Ovary (tissue), 9 donors: ENCODE data around the gene CCDC126. TPM values are rescaled to one million over a fixed set of nuclear protein-coding genes. Genes with fewer than 3 reads are reported as not detected.

Experiments
- DNase-seq, 5 donors: peaks; one replicate each; pipeline ENCODE4 v3.0.0-alpha.2; 2019 to 2020
- H3K27ac ChIP-seq, 2 donors: fragments of 200-600 bp; one replicate each; pipeline versions ENCODE4 v1.5.1 to v1.8.0; 2019 to 2022
- H3K27me3 ChIP-seq: fragments of 200-600 bp; one replicate; pipeline ENCODE4 v1.8.0; 2022
- H3K36me3 ChIP-seq: fragments of 200-600 bp; sonication (generic); one replicate; pipeline ENCODE4 v1.5.1; 2019
- H3K4me1 ChIP-seq: one replicate; pipeline ENCODE4 v1.8.1; 2013; ENCODE audit warnings: mild to moderate bottlenecking, moderate library complexity; ENCODE audit not compliant: insufficient read depth
- H3K4me3 ChIP-seq: fragments of 200-600 bp; sonication (generic); one replicate; pipeline ENCODE4 v1.5.1; 2017
- H3K9me3 ChIP-seq, 2 donors: fragments of 200-600 bp in 1 of 2; sonication (generic) in 1 of 2; one replicate each; pipeline versions ENCODE4 v1.5.1 to v1.8.1; 2013 to 2019; ENCODE audit warnings: mild to moderate bottlenecking in 1 of 2, moderate library complexity in 1 of 2
- CTCF ChIP-seq, 3 donors: fragments of 450-650 bp in 2 of 3; fragments of 200-600 bp in 1 of 3; IDR thresholded peaks; one replicate each; pipeline versions ENCODE4 v1.5.1 to v1.8.0; 2016 to 2022; ENCODE audit warnings: antibody characterized with exemption in 3 of 3, mild to moderate bottlenecking in 1 of 3
- EP300 ChIP-seq: sonication (generic); formaldehyde crosslinking; IDR thresholded peaks from one replicate; pipeline ENCODE4 v1.6.1; 2017; ENCODE audit warnings: antibody characterized with exemption
- POLR2A ChIP-seq: fragments of 450-650 bp; IDR thresholded peaks from one replicate; pipeline ENCODE4 v1.6.1; 2017; ENCODE audit warnings: antibody characterized with exemption, mild to moderate bottlenecking, moderate library complexity
- WGBS, 3 donors: extraction: QIAGEN DNeasy Blood & Tissue Kit in 1 of 3; methylation state at CpG; one replicate each; pipeline versions ENCODE4 v1.1.5 to v1.1.7; 2013 to 2017; 5-methylcytosine and 5-hydroxymethylcytosine counted together
- intact Hi-C, 4 donors: fragments of 100-400 bp; cut with DNase I; formaldehyde crosslinking; loops; one replicate each; pipeline versions ENCODE4 v1.11.0 to v1.15.1; 2022 to 2023
- polyA plus RNA-seq, 2 donors: library from polyadenylated mRNA; stranded (reverse); fragments of 200-250 nt in 1 of 2; fragments of 350-450 nt in 1 of 2; fragmentation: Illumina TruSeq in 1 of 2; extraction: RNeasy Lipid Tissue Mini Kit (QIAGEN cat#74804) in 1 of 2; gene quantifications; one replicate each; pipeline ENCODE4 v1.2.3, GENCODE V29; 2013 to 2014
- small RNA-seq: library from RNA; depleted of rRNA; stranded (forward); fragments of <200 nt; gene quantifications from one replicate; pipeline ENCODE3, GENCODE V24; 2016
- total RNA-seq, 7 donors: library from RNA; depleted of rRNA in 2 of 7; stranded (reverse); fragments of >200 nt in 2 of 7; fragmentation: NEBNext Ultra II Directional in 3 of 7; extraction: Animal tissue kit (Norgen Biotek cat#: 25700) in 3 of 7; gene quantifications; one replicate each; pipeline versions ENCODE4 v1.1.0 to v1.2.4, GENCODE V29; 2016 to 2023
- donor health status: DM: no; HTN: no; CAD: no; lungs with moderate emphysema.
- donor health status: DM: no; HTN: no; CAD: no.
- donor health status: Bipolar disorder and iron deficiency.
- donor health status: DM: yes; HTN: yes; CAD: no.
- donor health status: DM: no; HTN: no; CAD: no.
- donor health status: DM: yes; HTN: yes; CAD: no.

Gene CCDC126
- total and polyA plus RNA-seq, 9 donors = 7.1 to 18.2 (median 11.4) TPM

DNA sequence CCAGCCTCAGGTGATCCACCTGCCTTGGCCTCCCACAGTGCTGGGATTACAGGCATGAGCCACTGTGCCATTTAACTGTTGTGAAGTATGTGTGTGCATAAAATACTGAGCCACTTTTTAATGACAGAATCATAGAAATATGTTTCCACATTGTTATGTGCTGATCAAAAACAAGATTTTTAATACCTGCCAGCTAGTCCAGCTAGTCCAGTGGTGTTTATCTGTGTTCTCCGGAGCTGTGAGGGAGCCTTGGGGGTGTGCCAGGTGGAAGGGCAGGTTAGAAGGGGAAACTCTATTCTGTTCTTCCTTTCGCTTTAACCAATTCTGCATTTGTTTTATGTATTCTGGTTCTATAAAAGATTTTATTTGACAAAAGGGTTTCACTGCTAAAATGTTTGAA lies 89.8 kb downstream of the CCDC126 start:
- TF ChIP-seq CTCF (IDR thresholded peaks at IDR 0.05) (no peak), POLR2A (no peak), EP300 (no peak)
- H3K36me3 ChIP-seq = no peaks in the 10 kb centered on the region
- intact Hi-C loops = no loop called here
- H3K4me3 ChIP-seq = no peak overlapping the region
- no peaks in the 10 kb centered on the region for H3K27me3 ChIP-seq
- no peak overlapping the region for H3K27ac ChIP-seq
- H3K4me1 ChIP-seq = no peaks in the 10 kb centered on the region
- 50 to 61% (median 57%) methylated on average over 2 of the region's 2 CpGs for WGBS, 3 donors
- no peak for DNase-seq
- no peaks in the 10 kb centered on the region for H3K9me3 ChIP-seq

DNA sequence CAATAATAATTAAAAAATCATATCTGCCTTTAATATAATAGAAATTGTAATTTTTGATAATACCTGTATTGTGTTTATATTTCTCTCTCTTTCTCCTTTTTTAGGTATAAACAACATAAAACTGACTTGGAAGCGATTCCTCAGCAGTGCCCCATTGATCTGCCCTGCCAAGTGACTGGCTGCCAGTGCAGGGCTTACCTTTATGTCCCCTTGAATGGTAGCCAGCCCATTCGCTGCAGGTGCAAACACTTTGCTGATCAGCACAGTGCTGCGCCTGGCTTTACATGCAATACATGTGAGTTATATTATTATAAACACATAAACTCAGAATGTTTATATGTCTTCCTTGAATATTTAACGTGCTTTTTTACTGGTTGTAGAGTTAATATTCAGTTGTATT lies 92.0 kb downstream of the CCDC126 start:
- WGBS, 3 donors = 88 to 91% (median 90%) methylated on average over 4 of the region's 4 CpGs
- Histone ChIP-seq H3K4me3 (no peak overlapping the region), H3K9me3 (no peaks in the 10 kb centered on the region), H3K27ac (no peak overlapping the region), H3K36me3 (no peaks in the 10 kb centered on the region), H3K27me3 (no peaks in the 10 kb centered on the region), H3K4me1 (no peaks in the 10 kb centered on the region)
- TF ChIP-seq EP300 (no peak), POLR2A (no peak), CTCF (IDR thresholded peaks at IDR 0.05) (no peak)
- no peak for DNase-seq
- intact Hi-C loops = no loop called here

DNA sequence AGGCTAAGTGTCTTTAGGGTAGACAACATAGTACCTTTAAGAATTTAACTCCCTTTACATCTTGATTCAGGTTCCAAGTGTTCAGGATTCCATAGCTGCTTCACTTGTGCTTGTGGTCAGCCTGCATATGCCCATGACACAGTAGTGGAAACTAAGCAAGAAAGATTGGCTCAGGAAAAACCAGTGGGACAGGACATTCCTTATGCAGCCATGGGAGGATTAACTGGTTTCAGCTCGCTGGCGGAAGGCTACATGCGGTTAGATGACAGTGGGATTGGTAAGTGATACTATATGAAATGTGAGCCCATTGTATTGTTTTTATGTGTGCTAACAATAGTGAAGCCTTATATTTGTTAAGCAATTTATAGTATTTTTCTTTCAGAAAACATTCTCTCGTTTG lies 94.1 kb downstream of the CCDC126 start:
- no peaks in the 10 kb centered on the region for H3K36me3 ChIP-seq
- H3K9me3 ChIP-seq = no peaks in the 10 kb centered on the region
- 88 to 96% (median 92%) methylated on average over 4 of the region's 4 CpGs for WGBS, 3 donors
- H3K27ac ChIP-seq = no peak overlapping the region
- no peak overlapping the region for H3K4me3 ChIP-seq
- H3K27me3 ChIP-seq = no peaks in the 10 kb centered on the region
- DNase-seq = no peak
- intact Hi-C loops = no loop called here
- no peaks in the 10 kb centered on the region for H3K4me1 ChIP-seq
- TF ChIP-seq POLR2A (no peak), EP300 (no peak), CTCF (IDR thresholded peaks at IDR 0.05) (no peak)

GRCh38 chr7:23693224-23693623 lies 96.0 kb downstream of the CCDC126 start:
- intact Hi-C loops = no loop called here
- H3K4me1 ChIP-seq = no peaks in the 10 kb centered on the region
- no peak overlapping the region for H3K4me3 ChIP-seq
- H3K36me3 ChIP-seq = no peaks in the 10 kb centered on the region
- TF ChIP-seq CTCF (IDR thresholded peaks at IDR 0.05) (no peak), POLR2A (no peak), EP300 (no peak)
- no peak for DNase-seq
- H3K27ac ChIP-seq = no peak overlapping the region
- no peaks in the 10 kb centered on the region for H3K9me3 ChIP-seq
- H3K27me3 ChIP-seq = no peaks in the 10 kb centered on the region

Small RNAs within 50 kb of the gene (small RNA-seq; reads per million reads assigned to genes)
- gene AC006026.2 = not detected

Other genes starting within 250 kb of the CCDC126 start
- 1 to 10 TPM in 1 of 7 donors, under 1 TPM in 4, not detected in 2; 0.23 to 1.3 (median 0.50) TPM for gene IGF2BP3, start 126.9 kb upstream of the CCDC126 start, total RNA-seq
- gene IGF2BP3, start 126.9 kb upstream of the CCDC126 start, polyA plus RNA-seq = under 1 TPM; 0.20 to 0.40 TPM
- 10 to 100 TPM; 54.1 to 81.7 (median 71.9) TPM for gene TRA2A, start 65.4 kb upstream of the CCDC126 start, total RNA-seq
- 10 to 100 TPM; 82.7 to 97.2 TPM for gene TRA2A, start 65.4 kb upstream of the CCDC126 start, polyA plus RNA-seq
- gene FAM221A, start 82.8 kb downstream of the CCDC126 start, total RNA-seq = 10 to 100 TPM in 1 of 7 donors, 1 to 10 TPM in 6; 3.4 to 17.2 (median 5.2) TPM
- gene FAM221A, start 82.8 kb downstream of the CCDC126 start, polyA plus RNA-seq = 1 to 10 TPM; 3.7 to 5.5 TPM
- gene STK31, start 112.8 kb downstream of the CCDC126 start, total RNA-seq = 10 to 100 TPM in 1 of 7 donors, 1 to 10 TPM in 1, under 1 TPM in 5; 0.47 to 10.1 (median 0.81) TPM
- under 1 TPM; 0.07 to 0.29 TPM for gene STK31, start 112.8 kb downstream of the CCDC126 start, polyA plus RNA-seq